GM21576 (cell line): Measurements from ENCODE around the gene DISP2.

Source experiments
- ATAC-seq: cut with Tn5 transposase; IDR thresholded peaks from one replicate; pipeline ENCODE4 v1.9.1; 2021; ENCODE audit warnings: mild to moderate bottlenecking, moderate library complexity; ENCODE audit not compliant: unreplicated experiment

DISP2 gene

DNA sequence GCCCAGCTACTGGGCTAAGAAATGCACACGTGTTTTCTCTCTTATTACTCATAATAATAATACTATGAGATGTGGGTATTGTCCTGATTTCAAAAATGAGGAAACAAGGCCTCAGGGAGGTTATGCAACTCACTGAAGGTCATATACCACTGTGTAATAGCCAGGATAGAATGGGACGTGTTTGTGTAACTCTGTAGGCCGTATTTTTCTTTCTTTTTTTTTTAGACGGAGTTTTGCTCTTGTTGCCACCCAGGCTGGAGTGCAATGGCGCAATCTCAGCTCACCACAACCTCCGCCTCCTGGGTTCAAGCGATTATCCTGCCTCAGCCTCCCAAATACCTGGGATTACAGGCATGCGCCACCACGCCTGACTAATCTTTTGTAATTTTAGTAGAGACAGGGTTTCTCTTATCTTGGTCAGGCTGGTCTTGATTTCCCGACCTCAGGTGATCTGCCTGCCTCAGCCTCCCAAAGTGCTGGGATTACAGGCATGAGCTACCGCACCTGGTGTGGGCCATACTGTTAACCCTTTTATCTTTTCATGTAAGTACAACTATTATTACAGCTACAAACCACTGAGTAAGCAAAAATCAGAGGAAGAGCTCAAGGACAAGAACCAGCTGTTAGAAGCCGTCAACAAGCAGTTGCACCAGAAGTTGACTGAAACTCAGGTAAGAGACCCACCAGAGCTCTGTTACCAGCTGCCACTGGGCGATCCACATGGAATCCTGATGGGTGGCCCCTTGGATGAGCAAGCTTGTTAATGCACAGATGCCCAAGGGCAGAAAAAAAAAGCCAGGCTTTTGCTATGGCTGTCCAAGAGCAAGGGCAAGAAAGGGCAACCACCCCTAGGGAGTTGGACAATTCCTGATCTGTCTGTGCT, 31.2 kb downstream of the DISP2 start:
- no peak for ATAC-seq

DNA sequence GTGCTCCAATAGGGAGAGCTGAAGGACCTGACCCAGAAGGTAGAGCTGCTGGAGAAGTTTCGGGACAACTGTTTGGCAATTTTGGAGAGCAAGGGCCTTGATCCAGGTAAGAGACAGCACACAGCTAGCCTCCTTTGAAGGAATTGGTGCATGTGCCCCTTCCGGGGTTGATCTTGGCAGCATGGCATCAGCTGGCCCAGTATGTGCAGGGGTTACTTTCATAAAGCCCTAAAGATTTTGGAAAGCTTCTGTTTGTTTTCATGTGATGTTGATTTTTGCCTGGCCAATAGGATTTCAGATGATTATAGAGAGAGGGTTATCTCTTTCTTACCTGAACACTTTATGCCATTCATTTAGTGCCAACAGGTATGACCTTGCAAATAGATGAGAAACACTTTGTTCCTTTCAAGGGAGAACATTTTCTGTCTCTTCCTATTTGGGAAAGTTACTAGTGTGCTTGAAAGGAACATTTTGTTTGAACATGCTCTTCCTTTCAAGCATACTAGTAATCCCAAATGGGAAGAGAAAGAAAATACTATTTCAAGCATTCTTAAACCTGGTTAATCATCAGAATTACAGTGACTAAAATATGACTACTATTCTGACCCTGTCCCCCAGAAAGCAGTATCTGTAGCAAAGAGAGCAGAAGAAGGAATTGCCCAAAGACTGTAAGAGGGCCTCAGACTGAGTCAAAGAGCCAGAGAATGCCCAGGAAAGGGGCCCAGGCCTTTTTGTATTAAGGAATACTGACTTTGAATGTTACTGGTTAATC, 32.0 kb downstream of the DISP2 start:
- ATAC-seq = no peak

DNA sequence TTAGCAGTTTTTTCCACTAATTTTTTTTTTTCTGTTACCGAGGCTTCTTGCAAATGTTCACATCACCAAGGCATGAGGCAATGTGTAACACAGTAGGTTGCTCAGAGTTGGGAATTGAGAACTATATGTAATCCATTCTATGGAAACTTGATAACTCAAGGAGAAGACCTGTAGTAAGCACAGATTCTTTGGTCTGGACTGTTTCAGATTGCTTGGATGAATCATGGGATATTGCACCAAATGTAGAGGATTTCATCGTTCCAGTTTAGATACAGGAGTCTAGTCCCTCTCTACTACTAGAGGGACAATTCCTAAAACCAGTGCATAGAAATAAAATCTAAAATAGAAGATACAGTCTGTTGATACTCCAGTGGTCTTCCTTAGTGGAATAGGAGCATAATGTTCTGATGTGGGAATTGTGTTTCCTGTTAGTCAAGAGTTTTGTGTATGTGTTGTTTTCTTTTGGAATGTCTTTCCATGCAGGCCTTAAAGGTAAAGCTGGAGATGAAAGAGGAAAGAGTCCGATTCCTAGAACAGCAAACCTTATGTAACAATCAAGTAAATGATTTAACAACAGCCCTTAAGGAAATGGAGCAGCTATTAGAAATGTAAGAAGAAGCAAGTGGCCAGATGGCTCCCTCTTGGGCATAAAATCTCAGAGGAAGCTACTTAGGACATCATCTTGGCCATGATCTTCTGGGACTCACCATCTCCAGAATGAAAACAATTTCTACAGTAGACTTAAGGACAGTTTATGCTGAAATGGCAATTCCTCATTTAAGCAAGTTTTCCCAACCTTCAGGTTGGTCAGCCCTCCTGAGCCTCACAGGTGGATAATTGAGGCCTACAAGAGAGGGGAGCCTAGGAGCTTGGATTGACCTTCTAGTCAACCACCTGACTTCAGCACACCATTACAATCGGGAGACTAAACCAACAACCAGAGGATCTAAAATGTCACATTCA, 35.2 kb downstream of the DISP2 start:
- ATAC-seq = no peak

DNA sequence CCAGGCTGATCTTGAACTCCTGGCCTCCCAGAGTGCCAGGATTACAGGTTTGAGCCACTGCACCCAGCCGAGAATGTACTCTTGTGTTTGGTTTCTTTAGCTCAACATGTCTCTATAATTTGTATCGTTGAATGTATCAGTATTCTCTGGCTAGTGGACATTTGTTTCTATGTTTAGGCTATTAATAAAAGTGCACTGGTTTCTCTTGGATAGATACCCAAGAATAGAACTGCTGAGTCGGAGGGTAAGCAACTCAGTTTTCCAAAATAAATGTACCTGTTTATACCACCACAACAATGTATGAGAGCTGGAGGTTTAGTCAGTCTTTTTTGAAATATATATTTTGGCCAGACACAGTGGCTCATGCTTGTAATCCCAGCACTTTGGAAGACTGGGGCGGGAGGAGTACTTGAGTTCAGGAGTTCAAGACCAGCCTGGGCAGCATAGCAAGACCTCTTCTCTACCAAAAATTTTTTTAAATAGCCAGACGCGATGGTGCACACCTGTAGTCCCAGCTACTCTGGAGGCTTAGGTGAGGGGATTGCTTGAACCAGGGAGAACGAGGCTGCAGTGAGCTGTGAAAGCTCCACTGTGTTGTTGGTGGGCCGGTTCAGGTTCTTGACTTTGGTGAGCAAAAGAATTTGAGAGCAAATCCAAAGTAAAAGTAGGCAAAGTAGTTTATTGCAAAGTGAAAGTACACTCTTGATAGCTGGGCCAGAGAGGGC, 39.8 kb downstream of the DISP2 start:
- ATAC-seq = no peak

DNA sequence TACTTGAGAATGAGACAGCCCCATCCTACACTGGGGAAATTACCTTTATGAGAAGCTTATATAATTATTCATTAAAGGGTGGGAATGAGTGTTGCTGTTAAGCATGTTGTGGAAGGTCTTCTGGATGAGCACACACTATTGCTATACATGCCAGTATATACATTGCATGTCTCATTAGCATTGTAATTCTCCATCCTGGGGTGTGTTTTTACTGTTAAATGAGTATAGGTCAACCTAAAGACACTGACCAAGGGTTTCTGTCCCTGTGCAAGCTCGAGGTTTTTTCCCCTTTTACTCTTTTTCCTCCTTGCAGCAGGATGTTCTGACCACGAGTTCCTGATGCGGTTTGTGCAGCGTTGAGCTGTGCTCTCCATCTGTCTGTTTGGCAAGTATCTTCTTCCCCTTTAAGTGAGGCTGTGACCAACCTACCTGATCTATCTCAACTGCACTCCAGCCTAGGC, 40.4 kb downstream of the DISP2 start:
- ATAC-seq = peak; percentile 81

DNA sequence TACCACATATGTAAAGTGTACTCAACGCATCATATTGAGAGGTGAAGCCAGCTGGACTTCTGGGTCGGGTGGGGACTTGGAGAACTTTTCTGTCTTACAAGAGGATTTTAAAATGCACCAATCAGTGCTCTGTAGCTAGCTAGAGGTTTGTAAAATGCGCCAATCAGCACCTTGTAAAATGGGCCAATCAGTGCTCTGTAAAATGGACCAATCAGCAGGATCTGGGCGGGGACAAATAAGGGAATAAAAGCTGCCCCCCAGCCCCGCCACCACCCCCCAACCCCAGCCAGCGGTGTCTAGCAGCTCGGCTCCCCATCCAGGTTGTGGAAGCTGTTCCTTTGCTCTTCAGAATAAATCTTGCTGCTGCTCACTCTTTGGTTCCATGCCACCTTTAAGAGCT, 41.4 kb downstream of the DISP2 start:
- ATAC-seq = no peak

DNA sequence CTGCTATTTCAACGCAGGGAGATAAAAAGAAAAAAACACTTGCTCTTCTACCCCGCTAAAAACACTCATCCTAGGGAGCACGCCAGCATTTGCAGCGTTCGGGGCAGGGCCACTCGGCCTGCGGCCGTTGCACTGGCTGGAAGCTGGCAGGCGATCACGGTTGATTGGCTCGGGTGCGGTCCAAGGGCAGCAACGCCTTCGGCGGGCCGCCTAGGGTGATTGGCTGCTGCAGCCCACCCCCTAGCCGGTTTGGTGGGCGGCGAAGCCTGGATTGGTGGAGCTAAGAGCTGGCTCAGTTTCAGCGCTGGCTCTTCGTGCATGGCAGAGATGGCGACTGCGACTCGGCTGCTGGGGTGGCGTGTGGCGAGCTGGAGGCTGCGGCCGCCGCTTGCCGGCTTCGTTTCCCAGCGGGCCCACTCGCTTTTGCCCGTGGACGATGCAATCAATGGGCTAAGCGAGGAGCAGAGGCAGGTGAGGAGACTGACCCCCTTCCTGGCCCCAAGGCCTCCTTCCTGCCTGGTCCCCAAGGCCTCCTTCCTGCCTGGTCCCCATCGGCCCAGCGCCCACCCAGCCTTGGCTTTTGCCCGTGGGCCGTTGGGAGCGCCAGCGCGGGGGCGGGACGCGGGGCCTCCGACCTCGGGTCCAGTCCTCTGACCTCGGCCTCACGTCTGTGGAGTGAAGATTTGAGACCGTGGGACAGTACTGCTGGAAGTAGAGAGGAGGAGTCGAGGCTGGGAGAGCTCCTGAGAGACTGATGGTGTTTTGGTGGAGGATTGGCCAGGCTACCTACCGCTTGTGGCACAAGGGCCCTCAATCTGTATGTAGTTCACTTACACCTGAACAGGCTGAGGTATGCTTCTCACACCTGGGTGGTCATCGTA, 47.7 kb downstream of the DISP2 start, which contains the start of gene IVD:
IVD (plus strand) TSS at position 295 of the 881 bp plus-strand sequence; CDS start at position 328, 33 bp downstream.
- peak; percentile 72 for ATAC-seq

DNA sequence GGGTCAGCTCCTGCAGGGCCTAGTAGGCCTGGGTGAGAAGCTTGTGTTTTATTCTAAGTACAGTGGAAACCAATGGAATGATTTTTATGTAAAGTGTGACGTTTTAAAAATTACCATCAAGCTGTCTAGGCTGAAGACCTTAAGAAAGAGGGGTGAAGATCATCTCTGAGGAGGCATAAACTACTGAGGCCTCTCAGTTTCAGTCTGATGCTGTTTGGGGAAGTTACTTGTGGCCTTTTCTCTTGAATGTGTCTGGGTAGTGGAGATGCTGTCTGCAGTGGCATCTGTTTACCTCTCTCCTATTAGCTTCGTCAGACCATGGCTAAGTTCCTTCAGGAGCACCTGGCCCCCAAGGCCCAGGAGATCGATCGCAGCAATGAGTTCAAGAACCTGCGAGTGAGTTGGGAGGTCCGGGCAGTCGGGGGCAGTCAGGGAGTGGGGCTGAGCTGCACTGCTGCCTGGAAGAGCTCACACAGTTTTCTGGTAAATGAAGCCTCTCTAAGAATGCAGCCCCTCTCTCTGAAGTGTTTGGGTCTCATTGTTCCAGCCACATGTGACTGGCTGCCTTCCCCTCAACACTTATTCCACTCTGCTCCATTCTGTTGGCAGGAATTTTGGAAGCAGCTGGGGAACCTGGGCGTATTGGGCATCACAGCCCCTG, 49.4 kb downstream of the DISP2 start:
- peak; percentile 54 for ATAC-seq

DNA sequence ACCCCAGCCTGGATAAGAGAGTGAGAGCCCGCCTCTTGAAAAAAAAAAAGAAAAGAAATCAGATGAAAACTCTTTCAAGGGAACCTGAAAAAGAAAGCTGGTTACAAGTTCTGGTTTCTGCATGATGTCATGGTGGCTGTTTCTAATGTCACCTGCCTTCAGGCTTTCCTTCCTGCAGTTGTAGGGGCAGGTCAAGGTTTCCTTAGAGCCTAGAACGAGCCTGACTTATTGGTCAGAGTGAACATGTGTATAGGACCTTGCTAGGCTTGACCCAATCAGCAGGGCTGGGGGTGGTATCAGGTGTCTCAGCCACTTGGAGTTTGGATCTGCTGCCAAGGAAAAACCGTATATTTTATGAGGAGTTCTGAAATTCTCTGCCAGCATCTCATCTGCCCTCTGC, 51.3 kb downstream of the DISP2 start:
- ATAC-seq = peak; percentile 33

DNA sequence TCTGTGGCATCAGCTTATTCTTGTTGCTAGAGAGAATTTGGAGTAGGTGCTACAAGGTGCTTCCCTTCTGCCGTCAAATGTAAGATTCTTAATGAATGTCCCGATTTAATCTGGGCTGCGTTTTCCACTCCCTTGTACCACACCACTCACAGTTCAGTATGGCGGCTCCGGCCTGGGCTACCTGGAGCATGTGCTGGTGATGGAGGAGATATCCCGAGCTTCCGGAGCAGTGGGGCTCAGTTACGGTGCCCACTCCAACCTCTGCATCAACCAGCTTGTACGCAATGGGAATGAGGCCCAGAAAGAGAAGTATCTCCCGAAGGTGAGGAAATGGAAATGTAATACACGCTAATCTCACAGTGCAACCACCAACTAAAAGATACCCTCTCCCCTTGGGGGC, 52.5 kb downstream of the DISP2 start:
- no peak for ATAC-seq

DNA sequence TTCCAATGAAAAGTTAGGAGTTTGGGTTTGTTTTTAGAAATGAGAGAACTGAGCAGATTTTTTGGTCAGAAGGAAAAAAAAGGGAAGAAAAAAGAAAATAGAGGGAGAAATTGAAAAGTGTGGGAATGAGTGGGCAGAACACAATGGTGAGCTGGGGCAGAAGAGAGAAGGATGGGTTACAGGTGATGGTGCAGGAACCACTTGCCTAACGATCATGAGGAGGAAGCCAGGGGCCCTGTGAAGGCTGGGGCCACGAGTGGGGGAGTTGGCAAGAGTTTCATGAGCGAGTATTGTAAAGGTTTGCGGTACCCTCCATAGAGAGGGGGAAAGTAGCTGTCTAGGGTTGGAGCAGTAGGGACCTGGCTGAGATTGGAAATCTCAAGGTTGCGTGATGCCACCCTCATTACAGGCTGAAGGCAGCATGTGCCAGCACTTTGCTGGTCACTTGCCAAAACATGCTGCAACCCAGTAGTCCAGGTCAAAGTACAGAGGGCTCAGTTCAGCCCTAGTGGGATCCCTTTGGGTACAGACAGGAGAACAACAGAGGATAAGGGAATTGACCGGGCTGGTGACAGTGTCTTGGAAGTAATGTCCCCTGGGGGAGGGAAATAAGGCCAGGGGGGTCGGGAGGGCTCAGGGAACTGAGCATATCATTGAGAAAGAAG, 54.2 kb downstream of the DISP2 start:
- no peak for ATAC-seq

DNA sequence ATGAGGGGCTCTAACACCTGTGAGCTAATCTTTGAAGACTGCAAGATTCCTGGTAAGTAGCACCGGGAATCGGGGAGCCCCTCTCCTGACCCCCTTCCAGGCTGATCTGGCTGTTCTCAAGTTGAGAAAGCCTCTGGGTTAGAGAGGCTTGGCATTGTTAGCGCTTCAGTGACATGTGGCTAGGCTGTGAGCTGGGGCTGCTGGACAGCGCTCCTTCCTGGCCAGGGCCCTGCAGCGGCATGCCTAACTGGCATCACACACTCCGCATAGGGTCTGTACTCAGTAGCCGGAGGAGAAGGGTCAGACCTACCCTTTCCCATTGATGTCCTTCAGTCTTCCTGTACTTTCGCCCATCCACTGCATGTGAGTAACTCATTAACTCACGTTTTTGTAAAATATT, 55.0 kb downstream of the DISP2 start:
- no peak for ATAC-seq

DNA sequence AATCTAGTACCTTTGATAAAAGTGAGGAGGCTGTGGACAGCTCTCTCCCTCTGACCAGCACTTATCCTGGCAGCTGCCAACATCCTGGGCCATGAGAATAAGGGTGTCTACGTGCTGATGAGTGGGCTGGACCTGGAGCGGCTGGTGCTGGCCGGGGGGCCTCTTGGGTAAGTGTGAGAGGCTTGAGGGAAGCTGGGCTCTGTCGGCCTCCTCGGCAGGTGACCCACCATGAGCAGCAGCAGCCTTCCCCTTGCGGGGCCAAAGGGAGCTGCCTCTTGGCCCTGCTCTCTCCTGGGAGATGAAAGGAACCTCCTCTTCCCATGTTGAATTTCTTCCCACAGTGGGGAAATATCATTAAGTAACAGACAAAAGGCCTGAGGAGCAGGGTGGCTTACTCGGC, 56.8 kb downstream of the DISP2 start:
- ATAC-seq = no peak

DNA sequence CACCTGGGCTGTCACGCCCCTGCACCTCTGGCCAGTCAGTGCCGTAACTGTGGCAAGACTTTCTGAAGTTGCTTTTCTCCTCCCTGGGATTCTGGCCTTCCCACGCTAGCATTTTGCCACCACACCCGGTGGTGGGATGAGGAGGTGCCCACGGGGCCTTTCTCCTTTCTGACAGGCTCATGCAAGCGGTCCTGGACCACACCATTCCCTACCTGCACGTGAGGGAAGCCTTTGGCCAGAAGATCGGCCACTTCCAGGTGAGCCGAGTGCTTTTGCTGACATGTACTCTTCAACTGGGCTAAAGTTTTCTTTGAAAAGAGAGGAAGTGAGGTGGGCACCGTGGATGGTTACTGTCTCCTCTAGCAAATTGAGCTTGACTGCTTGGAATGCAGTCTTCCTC, 57.2 kb downstream of the DISP2 start:
- no peak for ATAC-seq

DNA sequence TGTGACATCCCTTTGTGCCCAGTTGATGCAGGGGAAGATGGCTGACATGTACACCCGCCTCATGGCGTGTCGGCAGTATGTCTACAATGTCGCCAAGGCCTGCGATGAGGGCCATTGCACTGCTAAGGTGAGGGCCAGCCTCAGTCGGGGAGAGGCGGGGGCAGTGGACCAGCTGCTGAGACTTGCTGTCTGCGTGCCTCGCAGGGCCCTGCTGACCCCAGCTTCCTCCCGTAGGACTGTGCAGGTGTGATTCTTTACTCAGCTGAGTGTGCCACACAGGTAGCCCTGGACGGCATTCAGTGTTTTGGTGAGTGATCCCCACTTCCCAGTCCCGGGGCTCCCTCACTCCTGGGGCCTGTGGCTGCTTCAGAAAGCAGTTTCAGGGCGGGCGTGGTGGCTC, 58.0 kb downstream of the DISP2 start:
- no peak for ATAC-seq

DNA sequence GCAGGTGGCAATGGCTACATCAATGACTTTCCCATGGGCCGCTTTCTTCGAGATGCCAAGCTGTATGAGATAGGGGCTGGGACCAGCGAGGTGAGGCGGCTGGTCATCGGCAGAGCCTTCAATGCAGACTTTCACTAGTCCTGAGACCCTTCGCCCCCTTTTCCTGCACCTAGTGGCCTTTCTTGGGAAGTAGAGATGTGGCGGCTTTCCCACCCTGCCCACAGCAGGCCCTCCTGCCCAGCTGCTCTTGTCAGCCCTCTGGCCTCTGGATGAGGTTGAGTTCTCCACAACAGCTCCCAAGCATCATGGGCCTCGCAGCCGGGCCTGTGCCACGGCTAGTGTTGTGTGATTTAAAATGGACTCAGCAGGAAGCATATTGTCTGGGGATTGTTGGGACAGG, 60.1 kb downstream of the DISP2 start:
- ATAC-seq = no peak

DNA sequence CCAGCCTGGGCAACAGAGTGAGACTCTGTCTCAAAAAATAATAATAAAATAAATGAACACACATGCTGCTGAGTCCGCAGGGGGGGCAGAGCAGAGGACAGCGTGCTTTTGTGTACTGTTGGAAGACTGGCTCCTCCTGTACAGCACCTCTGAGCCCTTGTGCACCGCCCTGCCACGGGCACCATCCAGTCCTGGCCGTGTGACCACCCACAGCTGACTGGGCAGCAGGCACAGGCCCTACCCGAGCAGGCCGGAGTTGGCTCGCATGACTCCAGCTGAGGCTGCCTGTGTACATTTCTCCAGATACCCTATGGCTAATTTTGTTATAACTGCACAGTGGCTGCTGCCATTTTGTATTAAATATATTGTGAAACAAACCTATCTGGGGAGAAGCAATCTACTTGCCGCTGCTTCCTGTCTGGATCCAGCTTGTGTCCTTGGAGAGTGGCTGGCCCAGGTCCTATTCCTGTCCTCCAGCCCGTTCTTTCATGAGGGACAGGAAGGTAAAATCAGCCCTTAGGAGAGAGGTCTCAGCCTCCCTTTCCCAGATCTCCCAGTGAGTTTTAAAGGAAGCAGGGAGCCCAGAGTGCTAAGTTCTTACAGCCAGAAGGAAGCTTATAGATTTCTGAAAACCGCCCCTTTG, 62.2 kb downstream of the DISP2 start:
- ATAC-seq = no peak

DNA sequence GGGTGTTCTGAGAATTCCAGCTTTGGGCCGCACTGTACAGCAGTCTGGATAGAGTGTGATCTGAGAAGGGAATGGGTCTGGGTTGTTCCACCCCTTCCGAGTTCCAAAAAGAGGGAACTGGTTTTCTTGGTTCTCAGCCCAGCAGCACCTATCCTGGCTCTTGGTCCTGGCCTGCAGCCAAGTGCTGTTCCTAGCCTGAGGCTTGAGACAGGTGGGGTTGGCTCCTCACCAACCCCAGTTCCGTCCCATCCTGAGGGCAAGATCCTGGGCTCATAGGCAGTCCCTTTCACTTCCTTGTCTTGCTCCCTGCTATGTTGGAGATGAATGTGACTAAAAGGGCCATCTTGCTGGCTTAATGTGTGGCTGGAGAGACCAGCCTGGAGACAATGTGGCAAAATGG, 62.8 kb downstream of the DISP2 start:
- no peak for ATAC-seq
